HG03354 (cell line): ENCODE data around the gene PCDHGA9.

Source experiments
- ATAC-seq: cut with Tn5 transposase; IDR thresholded peaks from one replicate; pipeline ENCODE4 v1.9.1; 2021; ENCODE audit warnings: mild to moderate bottlenecking; ENCODE audit not compliant: unreplicated experiment, poor library complexity, severe bottlenecking

Gene PCDHGA9

DNA sequence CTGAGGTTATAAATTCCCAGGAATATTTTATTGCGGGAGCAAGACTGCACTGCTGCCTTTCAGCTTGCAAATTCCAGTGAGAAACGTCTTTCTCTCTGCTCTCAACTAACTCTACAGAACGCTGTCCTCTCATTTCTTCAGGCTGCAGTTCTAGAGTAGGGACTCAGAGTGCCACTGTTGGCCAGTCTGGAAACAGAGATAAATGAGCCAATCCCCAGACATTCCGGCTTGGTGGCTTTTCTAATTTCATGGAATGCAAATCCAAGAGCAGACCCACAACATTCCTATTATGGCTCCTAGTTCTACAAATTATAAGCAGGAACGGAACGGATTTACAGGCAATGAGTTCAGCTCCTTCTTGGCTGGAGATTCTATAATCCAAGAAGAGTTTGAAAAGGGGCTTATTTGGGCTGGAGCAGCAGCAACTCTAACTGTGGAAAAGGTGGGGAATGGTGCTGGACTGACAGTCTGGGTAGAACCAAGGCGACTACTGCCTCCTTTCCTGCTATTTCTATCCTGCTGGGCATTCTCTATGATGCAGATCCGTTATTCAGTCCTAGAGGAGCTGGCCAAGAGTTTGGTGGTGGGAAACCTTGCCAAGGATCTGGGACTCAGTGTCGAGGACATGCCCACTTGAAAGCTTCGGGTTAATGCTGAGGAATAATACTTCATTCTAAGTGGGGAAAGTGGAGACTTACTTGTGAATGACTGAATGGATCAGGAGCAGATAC lies 37.0 kb downstream of the PCDHGA9 start:
- ATAC-seq, result no peak

DNA sequence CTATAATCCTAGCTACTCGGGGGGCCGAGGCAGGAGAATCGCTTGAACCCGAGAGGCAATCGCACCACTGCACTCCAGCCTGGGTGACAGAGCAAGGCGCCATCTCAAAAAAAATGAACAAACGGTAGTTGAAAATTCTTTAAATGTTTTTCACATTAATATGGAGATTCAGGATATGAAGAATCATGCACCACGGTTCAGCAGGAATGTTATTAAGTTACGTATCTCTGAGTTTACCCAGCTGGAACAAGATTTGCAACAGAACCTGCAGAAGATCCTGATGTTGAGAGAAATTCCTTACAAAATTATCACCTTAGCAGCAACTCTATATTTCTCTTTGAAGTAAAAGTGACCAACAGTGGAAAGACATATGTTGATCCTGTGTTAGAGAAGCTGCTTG lies 37.8 kb downstream of the PCDHGA9 start:
- no peak for ATAC-seq

DNA sequence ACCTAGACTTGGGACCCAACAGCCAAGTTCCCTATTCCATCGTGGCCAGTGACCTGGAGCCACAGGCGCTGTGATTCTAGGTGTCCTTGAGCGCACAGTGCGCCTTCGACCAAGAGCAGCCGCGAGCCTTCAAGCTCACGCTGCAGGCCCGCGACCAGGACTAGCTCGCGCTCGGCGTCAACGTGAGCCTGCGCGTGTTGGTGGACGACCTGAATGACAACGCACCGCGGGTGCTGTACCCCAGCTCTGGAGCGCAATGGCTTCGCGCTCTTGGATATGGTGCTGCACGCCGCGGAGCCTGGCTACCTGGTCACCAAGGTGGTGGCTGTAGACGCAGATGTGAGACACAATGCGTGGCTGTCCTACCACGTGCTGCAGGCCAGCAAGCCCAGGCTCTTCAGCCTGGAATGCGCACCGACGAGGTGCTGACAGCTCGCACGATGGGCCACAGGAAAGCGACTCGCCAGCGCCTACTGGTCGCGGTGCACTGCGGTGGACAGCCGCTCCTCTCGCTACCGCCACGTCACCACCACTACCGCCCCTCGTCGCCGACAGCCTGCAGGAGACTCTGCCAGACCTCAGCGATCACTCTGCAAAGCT lies 39.1 kb downstream of the PCDHGA9 start:
- no peak for ATAC-seq
